Small intestine (tissue), 7 donors: ENCODE measurements around the gene RFX3. TPM values are rescaled to one million over a fixed set of nuclear protein-coding genes. Genes with fewer than 3 reads are reported as not detected.
"Not testable (repeated sequence)": the region's sequence is repeated elsewhere in the genome, so short reads cannot be mapped to it uniquely, and the experiment has no call there.

Experiments used
- DNase-seq, 2 donors: peaks; one replicate each; pipeline versions ENCODE4 v3.0.0 to v3.0.0-alpha.2; 2013
- FAIRE-seq: peaks from 2 replicates; lab custom pipeline; 2012; peaks lifted over from hg19 to GRCh38; lab: Jason Lieb, UNC
- H3K27ac ChIP-seq, 3 donors: one replicate each; pipeline ENCODE4 v1.5.1; 2013; ENCODE audit warnings: low read length in 2 of 3, mild to moderate bottlenecking in 2 of 3, control low read depth in 1 of 3, inconsistent platforms in 1 of 3, low read depth in 1 of 3, moderate library complexity in 1 of 3
- H3K27me3 ChIP-seq, 3 donors: one replicate each; pipeline ENCODE4 v1.6.1; 2013; ENCODE audit warnings: low read length in 3 of 3, inconsistent platforms in 1 of 3; ENCODE audit not compliant: control insufficient read depth in 3 of 3, insufficient read depth in 3 of 3
- H3K36me3 ChIP-seq, 3 donors: one replicate each; pipeline ENCODE4 v1.6.1; 2013; ENCODE audit warnings: low read length in 3 of 3, inconsistent platforms in 1 of 3, low read depth in 1 of 3, mild to moderate bottlenecking in 1 of 3, moderate library complexity in 1 of 3; ENCODE audit not compliant: control insufficient read depth in 3 of 3, insufficient read depth in 2 of 3
- H3K4me1 ChIP-seq, 3 donors: one replicate each; pipeline ENCODE4 v1.6.1; 2013; ENCODE audit warnings: low read length in 2 of 3, inconsistent platforms in 1 of 3, low read depth in 1 of 3, mild to moderate bottlenecking in 1 of 3, moderate library complexity in 1 of 3; ENCODE audit not compliant: control insufficient read depth in 3 of 3, insufficient read depth in 2 of 3
- H3K4me3 ChIP-seq, 3 donors: one replicate each; pipeline ENCODE4 v1.5.1; 2013; ENCODE audit warnings: low read length in 3 of 3, control low read depth in 1 of 3, inconsistent platforms in 1 of 3, low read depth in 1 of 3, mild to moderate bottlenecking in 1 of 3, moderate library complexity in 1 of 3
- H3K9me3 ChIP-seq, 2 donors: one replicate each; pipeline ENCODE4 v1.6.1; 2013; ENCODE audit warnings: low read depth in 1 of 2, low read length in 1 of 2; ENCODE audit not compliant: control insufficient read depth in 2 of 2, insufficient read depth in 1 of 2
- WGBS, 3 donors: extraction: QIAGEN DNeasy Blood & Tissue Kit; methylation state at CpG; one replicate each; pipeline ENCODE4 v1.1.7; 2013; 5-methylcytosine and 5-hydroxymethylcytosine counted together
- polyA plus RNA-seq, 4 donors: library from polyadenylated mRNA; stranded (reverse) in 3 of 4; unstranded in 1 of 4; fragments of 200-250 nt in 3 of 4; fragments of 120-200 nt in 1 of 4; gene quantifications; one replicate each; pipeline versions ENCODE4 v1.2.1 to v1.2.3, GENCODE V29; 2013
- donor health status: healthy with polysubstance abuse.
- donor health status: control.
- donor health status: control.
- donor health status: Bipolar disorder and iron deficiency.
- donor health status: healthy.

The RFX3 gene
- polyA plus RNA-seq, 4 donors, result 0.27 to 8.1 (median 1.3) TPM

DNA sequence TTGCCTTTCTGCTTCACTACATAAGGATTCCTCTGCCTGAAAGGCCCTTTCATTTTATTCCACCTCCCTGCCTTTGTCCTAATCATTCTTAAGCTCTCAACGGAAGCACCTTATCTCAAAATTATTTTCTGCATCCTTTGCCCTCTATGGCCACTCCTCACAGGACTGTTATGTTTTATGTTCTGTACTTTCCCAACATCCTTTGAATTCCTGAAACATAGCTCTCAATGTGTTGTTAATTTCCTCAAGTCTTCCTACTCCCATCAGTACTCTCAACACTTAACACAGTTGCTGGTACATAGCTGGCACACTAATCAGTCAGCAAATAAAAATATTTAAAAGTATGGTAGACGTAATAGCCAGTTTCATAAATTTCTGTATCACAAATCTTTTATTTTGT, 193.0 kb downstream of the RFX3 start:
- Histone ChIP-seq H3K4me3 (no peak overlapping the region), H3K36me3 (peaks cover 0 to 5% (median 0%) of the 10 kb centered on the region in 3 donors), H3K27ac (no peak overlapping the region), H3K9me3 (no peaks in the 10 kb centered on the region), H3K27me3 (no peaks in the 10 kb centered on the region), H3K4me1 (no peaks in the 10 kb centered on the region)
- no peak for FAIRE-seq
- no peak for DNase-seq
- 79 to 81% (median 80%) methylated on average over 2 of the region's 2 CpGs for WGBS, 3 donors

DNA sequence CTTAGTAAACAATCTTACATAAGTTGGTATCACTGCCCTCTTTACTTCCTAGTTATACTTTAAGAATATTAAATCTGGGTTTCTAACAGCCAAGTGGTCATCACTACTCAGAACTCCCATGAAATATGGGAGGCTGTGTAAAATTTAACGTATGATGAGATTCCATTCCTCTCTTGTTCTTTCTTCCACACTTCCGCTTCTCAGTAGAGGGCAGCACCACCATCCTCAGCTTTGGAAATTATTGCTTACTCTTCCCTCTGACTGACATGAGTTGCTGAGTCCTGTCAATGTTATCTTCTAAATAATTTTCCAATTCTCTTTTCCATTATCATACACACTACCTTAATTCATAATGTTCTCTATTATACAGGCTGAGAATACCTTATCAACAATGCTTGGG, 194.0 kb downstream of the RFX3 start:
- Histone ChIP-seq H3K36me3 (peaks cover 0 to 5% (median 0%) of the 10 kb centered on the region in 3 donors), H3K9me3 (no peaks in the 10 kb centered on the region), H3K4me1 (no peaks in the 10 kb centered on the region), H3K4me3 (no peak overlapping the region), H3K27me3 (no peaks in the 10 kb centered on the region), H3K27ac (no peak overlapping the region)
- DNase-seq (no peak), FAIRE-seq (no peak)
- WGBS, 3 donors, result 80 to 91% (median 81%) methylated on average over 2 of the region's 2 CpGs

DNA sequence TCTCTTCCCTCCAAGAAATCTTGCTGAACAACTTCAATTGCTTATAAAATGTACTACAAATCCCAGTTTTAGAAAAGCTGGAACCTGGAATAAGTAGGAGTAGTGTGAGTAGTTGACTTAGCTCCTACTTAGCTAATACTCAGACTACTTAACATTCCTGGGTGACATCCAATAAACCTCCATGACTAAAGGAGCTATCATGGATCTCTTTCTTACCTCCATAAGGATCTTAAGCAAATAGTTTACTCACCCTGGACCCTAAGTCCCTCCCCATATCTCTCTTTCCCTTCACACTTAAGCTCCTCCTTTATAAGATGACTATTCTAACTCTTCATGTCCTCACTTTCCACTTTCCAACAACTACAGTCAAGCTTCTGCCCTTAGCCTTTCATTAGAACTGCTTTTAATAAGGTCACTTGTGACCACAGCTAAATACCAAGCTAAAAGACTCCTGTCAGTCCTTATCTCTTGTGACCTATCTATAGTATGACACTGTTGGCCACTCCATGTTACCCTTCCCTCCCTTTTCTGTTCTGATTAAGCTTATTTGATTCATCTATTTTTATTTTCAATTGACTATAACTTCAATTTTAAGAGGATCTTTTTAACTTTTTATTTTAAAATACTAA, 194.9 kb downstream of the RFX3 start:
- Histone ChIP-seq H3K4me3 (no peak overlapping the region), H3K36me3 (peaks cover 0 to 5% (median 0%) of the 10 kb centered on the region in 3 donors), H3K27me3 (no peaks in the 10 kb centered on the region), H3K9me3 (no peaks in the 10 kb centered on the region), H3K4me1 (no peaks in the 10 kb centered on the region), H3K27ac (no peak overlapping the region)
- FAIRE-seq (no peak), DNase-seq (no peak)

DNA sequence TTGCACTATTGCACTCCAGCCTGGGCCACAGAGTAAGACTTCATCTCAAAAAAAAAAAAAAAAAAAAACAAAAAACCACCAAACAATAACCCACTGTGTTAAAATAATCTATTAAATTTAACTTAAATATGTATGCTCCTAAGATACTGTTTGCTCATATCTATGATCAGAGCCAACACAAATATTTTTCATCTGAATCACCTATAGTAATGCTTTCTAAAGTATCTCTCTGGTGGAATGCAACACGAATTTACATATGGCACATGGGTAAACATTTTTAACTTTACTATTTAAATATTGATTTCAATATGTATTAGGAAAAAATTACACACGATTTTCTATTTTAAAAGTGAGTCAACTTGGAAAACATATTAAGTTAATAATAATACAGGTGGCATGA, 196.4 kb downstream of the RFX3 start:
- H3K9me3 ChIP-seq, result no peaks in the 10 kb centered on the region
- H3K27ac ChIP-seq, result no peak overlapping the region
- H3K4me1 ChIP-seq, result no peaks in the 10 kb centered on the region
- DNase-seq (no peak), FAIRE-seq (no peak)
- H3K27me3 ChIP-seq, result no peaks in the 10 kb centered on the region
- H3K4me3 ChIP-seq, result no peak overlapping the region
- peaks cover 0 to 5% (median 0%) of the 10 kb centered on the region in 3 donors for H3K36me3 ChIP-seq
- 83 to 90% (median 86%) methylated on average over 2 of the region's 2 CpGs for WGBS, 3 donors

DNA sequence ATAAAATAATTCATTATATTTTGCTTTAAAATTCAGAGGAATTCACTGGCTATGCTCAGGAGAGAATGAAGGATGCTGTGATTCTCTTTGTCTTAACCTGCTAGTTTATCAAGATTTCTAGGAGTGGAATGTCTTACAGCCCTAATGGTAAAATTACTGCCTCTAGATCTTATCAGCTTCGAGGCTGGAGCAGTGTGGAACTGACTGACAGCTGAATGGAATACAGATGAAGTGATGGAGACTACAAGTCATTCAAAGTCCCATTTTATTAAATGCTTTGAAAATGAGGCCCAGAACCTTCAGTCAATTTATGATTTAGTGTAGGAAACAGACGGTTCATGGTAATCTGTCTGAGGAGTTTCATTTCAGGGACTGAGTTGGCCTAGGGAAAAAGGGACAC, 202.1 kb downstream of the RFX3 start:
- DNase-seq, result no peak

DNA sequence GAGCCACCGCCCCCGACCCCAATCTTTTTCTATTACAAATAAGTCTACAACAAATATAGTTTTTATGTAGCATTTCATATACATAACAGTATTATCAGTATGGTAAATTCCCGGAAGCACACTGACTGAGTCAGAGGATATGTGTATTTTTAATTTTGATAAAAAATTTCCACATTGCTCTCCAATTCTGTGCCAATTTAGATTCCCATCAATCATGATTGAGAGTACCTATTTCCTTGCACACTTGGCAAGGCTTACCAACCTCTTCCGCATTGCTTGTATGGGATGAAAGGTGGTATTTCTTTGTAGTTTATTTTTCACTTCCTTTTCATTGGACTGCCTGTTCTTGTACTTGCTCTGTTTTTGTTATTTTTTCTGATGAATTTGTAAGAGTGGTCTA, 204.6 kb downstream of the RFX3 start:
- H3K27me3 ChIP-seq, result no peaks in the 10 kb centered on the region
- no peaks in the 10 kb centered on the region for H3K4me1 ChIP-seq
- 72 to 92% (median 85%) methylated on average over 4 of the region's 4 CpGs for WGBS, 3 donors
- FAIRE-seq, result no peak
- H3K27ac ChIP-seq, result no peak overlapping the region
- no peaks in the 10 kb centered on the region for H3K36me3 ChIP-seq
- no peaks in the 10 kb centered on the region for H3K9me3 ChIP-seq
- no peak overlapping the region for H3K4me3 ChIP-seq
- DNase-seq, result no peak

More for the DNA sequence above, 202.1 kb downstream of the RFX3 start:
- Histone ChIP-seq H3K27ac (no peak overlapping the region), H3K36me3 (no peaks in the 10 kb centered on the region), H3K9me3 (no peaks in the 10 kb centered on the region), H3K27me3 (no peaks in the 10 kb centered on the region), H3K4me3 (no peak overlapping the region), H3K4me1 (no peaks in the 10 kb centered on the region)
- FAIRE-seq, result no peak
- WGBS, 3 donors, result 55 to 56% (median 55%) methylated on average over 2 of the region's 2 CpGs

DNA sequence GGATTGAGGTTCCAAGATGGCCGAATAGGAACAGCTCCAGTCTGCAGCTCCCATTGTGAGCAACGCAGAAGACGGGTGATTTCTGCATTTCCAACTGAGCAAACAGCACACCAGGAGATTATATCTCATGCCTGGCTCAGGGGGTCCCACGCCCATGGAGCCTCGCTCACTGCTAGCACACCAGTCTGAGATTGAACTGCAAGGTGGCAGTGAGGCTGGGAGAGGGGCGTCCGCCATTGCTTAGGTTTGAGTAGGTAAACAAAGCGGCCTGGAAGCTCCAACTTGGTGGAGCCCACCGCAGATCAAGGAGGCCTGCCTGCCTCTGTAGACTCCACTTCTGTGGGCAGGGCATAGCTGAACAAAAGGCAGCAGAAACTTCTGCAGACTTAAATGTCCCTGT, 213.2 kb downstream of the RFX3 start:
- WGBS, 3 donors, result 94 to 96% (median 96%) methylated on average over 9 of the region's 9 CpGs
- H3K9me3 ChIP-seq, H3K36me3 ChIP-seq, H3K4me1 ChIP-seq, H3K27me3 ChIP-seq, H3K4me3 ChIP-seq, FAIRE-seq, DNase-seq, H3K27ac ChIP-seq: not testable (repeated sequence)

DNA sequence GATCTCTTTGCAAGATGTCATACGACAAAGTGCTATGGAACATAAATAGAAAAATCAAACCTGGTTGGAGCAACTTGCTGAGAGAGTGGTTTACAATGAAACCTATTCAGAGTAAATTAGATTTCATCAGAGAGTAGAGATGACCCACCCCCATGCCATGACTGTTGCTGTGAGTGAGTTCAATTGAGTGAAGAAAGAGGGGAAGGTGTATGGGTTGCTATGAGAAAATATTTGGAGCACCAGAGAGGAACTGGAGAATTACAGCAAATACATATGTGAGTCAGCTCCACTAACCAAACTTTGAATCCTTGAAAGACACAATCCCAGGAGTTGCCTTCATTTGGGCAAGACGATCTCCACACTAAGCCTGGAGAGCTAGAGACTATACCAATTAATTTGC, 217.2 kb downstream of the RFX3 start:
- DNase-seq (no peak), FAIRE-seq (no peak)
- no peaks in the 10 kb centered on the region for H3K9me3 ChIP-seq
- 82 to 91% (median 88%) methylated on average over 2 of the region's 2 CpGs for WGBS, 3 donors
- no peaks in the 10 kb centered on the region for H3K36me3 ChIP-seq
- no peak overlapping the region for H3K4me3 ChIP-seq
- H3K27me3 ChIP-seq, result no peaks in the 10 kb centered on the region
- no peak overlapping the region for H3K27ac ChIP-seq
- no peaks in the 10 kb centered on the region for H3K4me1 ChIP-seq

DNA sequence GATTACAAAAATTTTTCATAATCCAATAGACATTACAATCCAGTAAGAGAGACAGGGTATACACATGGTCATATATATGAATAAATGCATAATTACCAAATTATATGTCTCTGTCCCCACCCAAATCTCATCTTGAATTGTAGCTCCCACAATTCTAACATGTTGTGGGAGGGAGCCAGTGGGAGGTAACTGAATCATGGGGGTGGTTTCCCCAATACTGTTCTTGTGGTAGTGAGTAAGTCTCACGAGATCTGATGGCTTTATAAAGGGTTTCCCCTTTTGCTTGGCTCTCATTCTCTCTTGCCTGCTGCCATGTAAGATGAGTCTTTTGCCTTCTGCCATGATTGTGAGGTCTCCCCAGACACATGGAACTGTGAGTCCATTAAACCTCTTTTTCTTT, 221.4 kb downstream of the RFX3 start:
- not testable (repeated sequence) for H3K4me1 ChIP-seq, H3K9me3 ChIP-seq, H3K27ac ChIP-seq, H3K4me3 ChIP-seq, DNase-seq, H3K36me3 ChIP-seq, H3K27me3 ChIP-seq, FAIRE-seq
- WGBS, 3 donors, result 82 to 100% (median 91%) methylated on average over 1 of the region's 1 CpG
